Left renal pelvis (tissue), 4 donors: ENCODE data around the gene PPP3R1. TPM values are rescaled to one million over a fixed set of nuclear protein-coding genes. Genes with fewer than 3 reads are reported as not detected.

Source experiments
- DNase-seq, 4 donors: peaks; one replicate each; pipeline ENCODE4 v3.0.0-alpha.2; 2013; ENCODE audit warnings: low read depth in 4 of 4, low spot score in 3 of 4
- polyA plus RNA-seq, 4 donors: library from polyadenylated mRNA; unstranded; fragments of 120-200 nt; gene quantifications; one replicate each; pipeline ENCODE4 v1.2.1, GENCODE V29; 2013; ENCODE audit not compliant: insufficient read length in 4 of 4

The PPP3R1 gene
- polyA plus RNA-seq, 4 donors, result 55.7 to 76.1 (median 71.3) TPM

GRCh38 chr2:68236103-68236734, 16.1 kb downstream of the PPP3R1 start:
- no peak for DNase-seq

DNA sequence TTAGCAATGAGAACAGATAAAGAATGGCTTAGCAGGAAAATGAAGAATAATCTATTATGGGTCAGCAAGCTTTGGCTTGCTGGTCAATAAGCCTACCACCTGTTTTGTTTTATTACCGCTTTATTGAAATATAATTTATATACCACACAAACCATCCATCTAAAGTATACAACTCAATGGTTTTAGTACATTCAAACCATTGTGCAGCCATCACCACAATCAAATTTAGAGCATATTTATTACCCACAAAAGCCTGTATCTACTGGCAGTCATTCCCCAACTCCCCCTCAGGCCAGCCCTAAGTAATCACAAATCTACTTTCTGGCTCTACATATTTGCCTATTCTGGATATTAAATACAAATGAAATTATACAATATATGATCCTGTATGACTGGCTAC, 17.2 kb downstream of the PPP3R1 start:
- DNase-seq, result no peak

- DNase-seq, result no peak
Observed at GRCh38 chr2:68234405-68234804, 17.9 kb downstream of the PPP3R1 start.

DNA sequence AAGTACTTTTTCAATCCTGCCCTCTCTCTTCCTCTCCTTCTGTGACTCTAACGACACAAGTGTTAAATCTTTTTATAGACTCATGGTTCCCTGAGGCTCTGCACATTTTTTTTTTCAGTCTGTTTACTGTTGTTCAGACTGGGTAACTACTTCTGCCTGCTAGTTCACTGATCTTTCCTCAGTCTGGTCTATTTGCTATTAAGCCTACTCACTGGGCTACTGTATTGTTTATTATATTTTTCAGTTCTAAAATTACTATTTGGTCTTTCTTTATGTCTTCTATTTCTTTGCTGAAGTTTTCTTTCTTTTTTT, 21.3 kb downstream of the PPP3R1 start:
- DNase-seq, result no peak

GRCh38 chr2:68230241-68231060, 21.9 kb downstream of the PPP3R1 start:
- no peak for DNase-seq

DNA sequence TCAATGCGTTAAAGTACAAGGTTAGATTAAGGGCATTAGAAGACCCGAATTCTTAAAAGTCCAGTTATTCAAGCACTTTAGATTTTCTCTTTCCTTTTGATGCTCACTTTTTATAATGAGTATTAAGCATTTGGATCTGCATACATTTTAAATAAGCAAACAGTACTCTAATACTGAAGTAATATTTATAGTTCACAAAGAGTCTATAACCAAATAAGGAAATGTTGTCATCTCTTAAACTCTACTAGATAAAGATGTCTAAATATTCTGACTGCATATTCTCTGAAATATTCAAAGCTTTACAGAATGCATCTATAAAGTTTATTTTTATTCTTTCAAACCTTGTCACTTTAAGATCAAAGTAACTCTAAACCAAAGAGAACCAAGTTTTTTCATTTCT, 25.5 kb downstream of the PPP3R1 start:
- DNase-seq, result no peak

DNA sequence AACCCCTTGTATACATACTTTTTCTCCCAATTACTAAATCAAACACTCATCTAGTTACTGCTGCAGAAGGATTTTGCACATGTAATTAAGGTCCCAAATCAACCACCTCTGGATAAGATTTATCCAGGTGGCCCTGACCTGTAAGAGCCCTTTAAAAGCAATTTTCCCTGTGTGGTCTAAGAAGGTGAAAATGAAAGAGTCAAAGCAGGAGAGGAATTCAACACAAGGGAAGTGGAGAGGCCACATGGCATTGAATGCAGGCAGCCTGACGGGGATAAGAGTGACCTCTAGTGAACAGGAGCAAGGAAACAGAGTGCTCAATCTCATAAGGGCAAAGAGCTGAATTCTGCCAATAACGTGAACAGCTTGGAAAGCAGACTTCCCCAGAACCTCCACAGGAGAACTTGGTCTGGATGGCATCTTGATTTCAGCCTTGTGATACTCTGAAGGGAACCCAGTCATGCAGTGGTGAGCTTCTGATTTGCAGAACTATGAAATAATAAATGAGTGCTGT, 27.2 kb downstream of the PPP3R1 start:
- DNase-seq, result no peak

DNA sequence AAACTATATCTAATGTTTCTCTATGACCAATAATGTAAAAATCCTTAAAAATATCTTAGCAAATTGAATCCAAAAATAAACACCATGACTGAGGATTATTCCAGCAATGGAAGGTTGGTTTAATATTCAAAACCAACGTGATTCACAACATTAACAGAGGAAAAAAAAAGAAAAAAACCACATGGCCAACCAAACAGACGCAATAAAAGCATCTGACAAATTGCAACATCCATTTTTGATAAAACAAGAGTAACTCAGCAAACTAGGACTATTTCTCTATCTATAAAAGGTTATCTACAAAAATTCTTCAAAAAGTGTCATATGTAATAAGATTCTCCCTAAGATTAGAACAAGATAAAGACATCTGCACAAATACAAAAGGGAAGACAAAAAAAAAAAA, 28.9 kb downstream of the PPP3R1 start:
- DNase-seq, result no peak

DNA sequence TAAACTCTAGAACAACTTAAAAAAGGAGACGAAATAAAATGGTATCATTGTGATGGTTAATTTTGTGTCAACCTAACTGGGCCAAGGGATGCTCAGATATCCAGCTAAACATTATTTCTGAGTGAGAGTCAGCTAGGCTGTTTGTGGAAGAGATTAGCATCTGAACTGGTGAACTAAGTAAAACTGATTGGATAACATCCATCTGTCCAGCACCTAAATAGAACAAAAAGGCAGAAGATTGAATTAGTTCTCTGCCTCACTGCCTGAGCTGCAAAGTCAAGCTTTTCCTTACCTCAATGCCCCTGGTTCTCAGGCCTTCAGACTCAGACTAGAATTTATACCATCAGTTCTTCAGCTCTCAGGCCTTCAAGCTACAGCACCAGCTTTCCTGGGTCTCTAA, 30.0 kb downstream of the PPP3R1 start:
- DNase-seq, result no peak

GRCh38 chr2:68218343-68218901, 33.9 kb downstream of the PPP3R1 start:
- no peak for DNase-seq

- no peak for DNase-seq
Observed at GRCh38 chr2:68217729-68218128, 34.6 kb downstream of the PPP3R1 start.

- peak in 1 of 4 donors; percentile 14 for DNase-seq
Observed at GRCh38 chr2:68216454-68217310, 35.6 kb downstream of the PPP3R1 start.

GRCh38 chr2:68214381-68214780, 38.0 kb downstream of the PPP3R1 start:
- DNase-seq, result no peak

DNA sequence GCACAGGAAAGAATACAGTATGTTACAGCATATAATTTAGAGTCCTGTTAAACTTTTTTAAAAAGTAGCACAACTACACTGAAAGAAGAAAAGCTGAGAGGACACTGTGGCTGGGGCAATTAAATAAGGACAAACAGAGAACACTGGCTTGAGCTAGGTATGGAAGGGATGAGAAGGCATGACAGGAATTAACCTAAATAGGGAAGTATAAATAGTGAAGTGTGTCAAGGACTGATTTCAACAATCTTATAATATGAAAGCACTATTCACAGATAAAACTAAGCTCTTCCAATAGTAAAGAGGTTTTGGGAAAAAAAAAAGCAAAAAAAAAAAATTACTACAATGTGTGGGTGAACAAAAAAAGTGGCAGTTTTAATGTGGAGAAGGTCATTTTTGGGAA, 45.5 kb downstream of the PPP3R1 start:
- DNase-seq, result no peak

- DNase-seq, result no peak
Observed at GRCh38 chr2:68203587-68203986, 48.7 kb downstream of the PPP3R1 start.

DNA sequence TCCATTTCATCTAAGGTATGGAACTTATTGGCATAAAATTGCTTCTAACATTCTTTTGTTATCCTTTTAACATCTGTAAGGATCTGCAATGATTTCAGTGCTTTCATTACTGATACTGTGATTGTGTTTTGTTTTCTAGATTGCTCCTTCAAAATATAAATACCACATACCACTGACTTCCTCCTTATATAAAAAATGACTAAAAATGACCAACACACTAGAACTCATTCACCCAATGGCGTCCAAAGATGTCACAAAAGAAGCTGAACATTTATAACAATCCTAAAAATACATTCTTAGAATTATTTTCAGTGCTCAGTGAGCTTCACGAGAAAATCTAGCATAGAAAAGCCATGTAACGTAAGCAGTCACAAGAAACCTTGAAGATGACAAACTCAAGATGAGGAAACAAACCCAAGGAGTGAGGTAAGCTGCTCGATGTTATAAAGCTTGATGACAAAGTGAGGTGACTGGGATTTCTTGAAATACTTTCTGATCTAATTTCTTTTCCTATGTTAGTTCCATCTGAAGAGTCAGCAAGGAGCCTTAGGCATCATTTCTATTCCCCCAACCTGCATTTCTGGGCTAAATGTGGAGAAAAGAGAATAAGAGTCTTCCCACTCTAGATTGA, 52.1 kb downstream of the PPP3R1 start:
- DNase-seq, result no peak

GRCh38 chr2:68196120-68196716, 56.1 kb downstream of the PPP3R1 start:
- peak in 2 of 4 donors; percentile 12 to 20 for DNase-seq

- no peak for DNase-seq
Observed at GRCh38 chr2:68195096-68195495, 57.2 kb downstream of the PPP3R1 start.

DNA sequence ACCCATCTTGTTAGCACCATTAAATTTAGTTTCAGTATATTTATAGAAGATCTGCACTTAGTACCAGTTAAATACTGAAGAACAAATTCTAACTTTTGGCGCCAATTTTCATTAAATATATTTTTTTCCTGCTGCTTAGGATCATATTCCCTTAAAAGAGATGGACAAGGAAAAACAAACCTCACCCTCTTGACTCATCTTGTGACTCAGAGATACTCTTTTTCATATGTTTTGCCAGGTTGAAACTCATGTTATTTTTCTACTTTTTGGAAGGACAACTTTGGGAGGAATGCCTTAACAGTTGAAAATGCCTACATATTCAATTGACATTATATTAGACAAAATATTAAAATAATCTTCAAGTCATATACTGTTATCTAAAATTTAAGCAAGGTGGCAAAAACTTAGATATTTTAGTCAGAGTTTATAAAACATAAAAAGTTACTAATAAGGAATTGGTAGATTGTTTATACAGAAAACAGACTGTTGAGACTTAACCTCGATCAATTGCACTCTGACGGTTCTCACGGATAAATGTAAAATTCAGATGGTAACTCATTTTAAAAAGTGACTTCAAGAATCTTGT, 58.5 kb downstream of the PPP3R1 start:
- DNase-seq, result no peak

GRCh38 chr2:68193144-68193543, 59.2 kb downstream of the PPP3R1 start:
- no peak for DNase-seq
